HG03469 (cell line): ENCODE data around the gene ZYG11A.

Experiments used
- ATAC-seq: cut with Tn5 transposase; IDR thresholded peaks from one replicate; pipeline ENCODE4 v1.9.1; 2021; ENCODE audit warnings: mild to moderate bottlenecking, moderate library complexity, moderate number of reproducible peaks; ENCODE audit not compliant: unreplicated experiment

Gene ZYG11A

DNA sequence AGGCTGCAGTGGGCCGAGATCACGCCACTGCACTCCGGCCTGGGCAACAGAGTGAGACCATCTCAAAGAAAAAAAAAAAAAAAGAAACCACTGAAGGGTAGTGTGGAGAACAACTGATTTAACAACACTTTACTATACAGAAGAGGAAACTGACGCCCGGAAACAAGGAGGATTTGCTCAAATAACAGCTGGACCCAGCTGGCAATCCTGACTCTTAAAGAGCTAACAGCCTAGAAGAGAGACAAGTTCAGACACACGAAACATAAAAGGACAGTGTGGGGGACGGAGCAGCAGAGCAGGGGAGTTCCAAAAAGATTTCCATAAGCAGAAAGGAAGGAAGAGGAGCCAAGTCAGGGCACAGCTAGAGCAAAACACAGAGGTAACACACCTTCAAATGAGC lies 74.6 kb downstream of the ZYG11A start:
- no peak for ATAC-seq

DNA sequence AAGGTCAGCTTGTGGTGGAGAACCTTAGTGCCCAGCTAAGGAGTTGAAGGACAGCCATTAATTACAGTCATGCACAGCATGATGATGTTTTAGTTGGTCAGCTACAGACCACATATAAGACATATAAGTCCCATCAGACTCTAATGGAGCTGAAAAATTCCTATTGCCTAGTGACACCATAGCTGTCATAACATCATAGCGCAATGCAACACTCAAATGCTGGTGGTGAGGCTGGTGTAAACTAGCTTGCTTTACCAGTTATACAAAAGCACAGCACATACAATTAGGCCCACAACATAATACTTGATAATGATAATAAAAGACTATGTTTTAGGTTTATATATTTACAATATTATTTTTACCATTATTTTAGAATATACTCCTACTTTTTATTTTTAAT lies 75.0 kb downstream of the ZYG11A start:
- no peak for ATAC-seq

DNA sequence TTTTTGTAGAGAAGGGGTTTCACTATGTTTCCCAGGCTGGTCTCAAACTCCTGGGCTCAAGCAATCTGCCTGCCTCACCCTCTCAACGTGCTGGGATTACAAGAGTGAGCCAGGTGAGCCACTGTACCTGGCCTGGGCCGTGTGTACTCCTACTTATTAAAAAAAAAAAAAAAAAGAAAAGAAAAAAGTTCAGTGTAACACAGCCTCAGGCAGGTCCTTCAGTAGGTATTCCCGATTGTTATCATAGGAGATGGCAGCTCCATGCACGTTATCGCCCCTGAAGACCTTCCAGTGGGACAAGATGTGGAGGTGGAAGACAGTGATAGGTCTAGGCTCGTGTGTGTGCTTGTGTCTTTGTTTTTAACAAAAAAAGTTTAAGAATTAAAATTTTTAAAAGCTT lies 75.6 kb downstream of the ZYG11A start:
- no peak for ATAC-seq

DNA sequence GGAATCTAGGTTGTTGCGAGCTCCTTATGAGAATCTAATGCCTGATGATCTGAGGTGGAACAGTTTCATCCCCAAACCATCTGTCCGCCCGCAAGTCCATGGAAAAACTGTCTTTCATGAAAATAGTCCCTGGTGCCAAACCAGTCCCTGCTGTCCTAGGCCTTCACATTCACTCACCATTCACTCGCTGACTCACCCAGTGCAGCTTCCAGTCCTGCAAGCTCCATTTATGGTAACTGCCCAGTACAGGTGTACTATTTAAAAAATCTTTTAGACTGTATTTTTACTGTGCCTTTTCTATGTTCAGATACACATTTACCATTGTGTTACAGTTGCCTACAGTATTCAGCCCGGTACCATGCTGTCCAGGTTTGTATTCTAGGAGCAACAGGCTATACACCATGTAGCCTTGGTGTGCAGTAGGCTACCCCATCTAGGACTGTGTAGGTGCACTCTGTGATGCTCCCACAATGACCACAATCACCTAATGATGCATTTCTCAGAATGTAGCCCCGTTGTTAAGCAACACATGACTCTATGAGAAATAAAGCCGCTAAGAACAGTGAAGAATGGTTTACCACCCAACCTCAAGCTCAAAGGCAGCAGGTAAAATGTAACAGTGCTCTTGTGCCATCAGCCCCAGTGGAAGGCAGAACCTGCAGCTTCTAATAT lies 76.6 kb downstream of the ZYG11A start:
- ATAC-seq, result no peak

DNA sequence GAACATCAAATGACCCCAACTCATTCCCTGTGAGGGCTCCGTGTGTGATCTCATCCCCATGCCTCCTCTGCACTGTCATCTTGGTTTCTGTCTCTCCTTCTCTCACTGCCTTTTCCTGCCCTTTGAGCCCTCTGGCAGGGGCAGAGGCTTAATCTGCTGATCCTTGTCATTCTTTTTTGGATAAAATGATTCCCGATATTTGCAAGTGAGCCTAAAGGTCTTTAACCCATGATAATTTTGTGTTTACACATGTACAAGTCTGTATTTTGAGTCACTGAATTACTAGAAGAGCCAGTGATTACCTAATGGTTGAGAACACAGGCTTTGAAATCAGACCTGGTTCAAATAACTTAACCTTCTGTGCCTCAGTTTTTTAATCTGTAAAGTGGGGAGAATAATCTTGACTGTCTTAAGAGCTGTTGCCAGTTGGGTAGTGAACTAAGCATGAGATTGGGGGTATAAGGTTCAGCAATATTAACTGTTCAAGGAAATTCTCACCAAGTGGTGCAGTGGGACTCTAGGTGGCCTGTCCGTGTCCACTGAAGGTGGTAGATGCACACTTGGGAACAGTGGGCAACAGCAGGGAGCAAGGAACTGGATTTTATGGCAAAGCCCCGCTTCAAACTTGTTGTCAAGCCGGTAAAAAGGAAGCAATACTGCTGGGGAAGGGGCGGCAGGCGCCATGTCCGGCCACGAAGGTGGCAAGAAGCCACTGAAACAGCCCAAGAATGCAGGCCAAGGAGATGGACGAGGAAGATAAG lies 77.3 kb downstream of the ZYG11A start:
- ATAC-seq, result no peak

DNA sequence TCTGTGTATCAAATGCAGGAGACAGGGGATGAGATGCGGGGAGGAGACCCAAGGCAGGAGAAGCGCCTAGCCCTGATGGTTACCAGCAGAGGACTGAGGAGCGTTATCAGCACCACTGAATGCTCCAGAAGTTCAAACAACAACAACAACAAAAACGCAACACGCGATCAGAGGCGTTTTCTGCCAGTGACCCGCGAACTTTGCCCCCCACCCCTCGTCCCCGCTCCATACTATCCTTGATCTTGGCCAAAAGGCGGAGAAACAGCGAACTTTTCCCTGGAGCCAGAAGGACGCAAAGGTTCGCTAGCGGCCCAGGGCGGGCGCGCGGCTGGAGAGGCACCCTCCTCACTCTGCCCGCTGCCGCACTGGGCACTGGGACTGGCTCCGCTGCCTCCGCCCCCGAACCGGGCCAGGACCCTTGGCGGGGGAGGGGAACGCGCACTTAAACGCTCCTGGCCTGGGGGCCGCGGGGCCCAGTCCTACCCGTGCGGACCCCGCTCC lies 78.3 kb downstream of the ZYG11A start:
- ATAC-seq, result no peak

DNA sequence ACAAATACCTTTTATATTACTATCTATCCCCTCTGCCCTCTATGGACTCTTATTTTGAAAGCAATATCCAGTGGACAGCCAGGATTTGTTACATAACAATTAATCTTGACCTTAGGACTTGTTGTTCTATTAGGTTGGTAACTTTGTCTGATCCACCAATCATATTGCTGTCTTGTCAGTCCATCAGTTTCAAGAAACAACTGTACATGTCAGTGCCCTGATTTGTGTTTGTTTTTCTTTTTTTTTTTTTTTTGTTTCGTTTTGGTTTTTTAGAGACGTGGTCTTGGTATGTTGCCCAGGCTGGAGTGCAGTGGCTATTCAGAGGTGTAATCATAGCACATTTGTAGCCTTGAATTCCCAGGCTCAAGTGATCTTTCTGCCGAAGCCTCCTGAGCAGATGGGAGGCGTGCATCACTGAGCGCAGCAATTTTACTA lies 83.0 kb downstream of the ZYG11A start:
- ATAC-seq, result no peak

DNA sequence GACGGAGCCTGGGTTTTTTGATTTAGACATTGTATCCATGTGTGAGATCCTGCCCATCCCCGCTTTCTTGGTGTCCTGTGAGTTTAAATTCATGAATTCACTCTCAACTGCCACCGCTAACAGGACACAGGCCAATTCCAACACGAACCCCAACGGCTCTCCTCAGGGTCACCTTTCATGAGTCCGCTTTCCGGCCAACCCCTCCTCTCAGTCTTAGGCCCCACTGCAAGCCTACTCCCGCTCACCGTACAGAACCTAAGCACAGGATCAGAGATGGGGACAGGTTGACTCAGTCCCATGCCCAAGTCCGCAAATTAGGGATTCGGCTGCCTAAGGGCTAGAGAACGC lies 84.3 kb downstream of the ZYG11A start:
- ATAC-seq, result no peak

DNA sequence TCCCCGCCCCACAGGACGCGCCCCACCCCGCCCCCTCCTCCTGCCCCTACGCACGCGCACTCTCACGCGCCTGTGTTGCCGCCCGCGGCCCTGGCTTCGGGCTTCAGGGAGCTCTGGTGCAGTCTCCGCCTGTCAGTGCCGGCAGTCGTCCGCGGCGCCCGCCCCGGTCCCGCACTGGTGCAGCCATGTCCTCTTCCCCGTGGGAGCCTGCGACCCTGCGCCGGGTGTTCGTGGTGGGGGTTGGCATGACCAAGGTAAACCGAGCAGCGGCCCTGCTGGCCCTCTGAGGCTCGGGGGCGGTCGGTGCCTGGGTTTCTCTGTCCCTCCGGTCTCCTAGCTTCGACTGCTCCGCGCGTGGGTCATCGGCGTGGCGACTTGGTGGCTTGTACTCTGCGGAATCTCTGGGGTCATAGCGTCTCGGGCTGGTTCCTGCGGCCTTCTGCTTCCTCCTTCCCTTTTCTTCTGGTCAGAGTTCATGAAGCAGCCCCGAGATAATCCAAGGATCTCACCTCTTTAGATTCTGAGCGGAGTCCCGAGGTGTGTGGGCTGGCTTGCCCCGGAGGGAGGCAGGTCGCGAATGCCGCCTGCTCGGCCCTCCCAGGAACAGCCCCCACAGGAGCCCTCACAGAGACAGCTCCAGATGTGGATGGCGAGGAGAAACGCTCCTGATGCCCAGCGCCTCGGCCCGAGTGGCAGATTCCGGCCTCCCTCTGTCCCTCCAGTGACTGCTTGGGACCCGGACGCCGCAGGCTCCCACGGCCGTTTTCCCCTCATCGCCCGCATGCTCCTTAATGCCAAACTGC lies 84.9 kb downstream of the ZYG11A start, which contains the start of gene SCP2:
TSS of gene SCP2 (plus strand) at position 65 of the 803 bp plus-strand sequence. CDS start at position 186, 121 bp downstream.
- no peak for ATAC-seq

DNA sequence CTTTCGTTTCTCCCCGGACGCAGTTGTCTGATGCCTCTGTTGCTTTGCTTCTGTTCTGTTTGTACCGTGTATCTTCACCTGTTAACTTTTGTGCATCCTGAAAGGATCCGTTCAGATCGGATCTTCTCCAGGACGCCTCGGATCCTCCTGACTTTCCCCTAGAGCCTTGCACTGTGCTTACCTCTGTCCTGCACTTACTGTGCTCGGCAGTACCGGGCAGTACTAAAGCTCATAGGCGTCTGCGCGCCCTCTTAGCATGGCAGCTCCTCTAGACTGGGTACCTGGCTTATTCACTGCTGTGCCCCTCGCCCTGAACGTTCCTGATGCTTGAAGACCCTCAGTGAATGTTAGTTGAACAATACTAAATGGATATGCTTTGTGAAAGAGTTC lies 85.5 kb downstream of the ZYG11A start:
- ATAC-seq, result no peak

DNA sequence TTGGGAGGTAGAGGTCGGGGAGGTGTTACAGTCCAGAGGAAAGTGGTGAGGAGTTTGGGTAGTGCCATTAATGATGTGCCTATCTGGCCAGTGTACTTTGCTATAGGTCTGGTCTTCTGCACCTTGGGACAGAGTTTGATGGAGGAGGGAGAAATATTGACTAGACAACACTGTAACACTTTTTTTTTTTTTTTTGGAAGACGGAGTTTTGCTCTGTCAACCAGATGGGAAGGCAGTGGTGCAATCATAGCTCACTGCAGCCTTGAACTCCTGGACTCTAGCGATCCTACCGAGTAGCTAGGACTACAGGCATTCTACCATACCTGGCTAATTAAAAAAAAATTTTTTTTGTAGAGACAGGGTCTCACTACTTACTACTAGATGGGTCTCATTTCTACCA lies 86.5 kb downstream of the ZYG11A start:
- ATAC-seq, result no peak

DNA sequence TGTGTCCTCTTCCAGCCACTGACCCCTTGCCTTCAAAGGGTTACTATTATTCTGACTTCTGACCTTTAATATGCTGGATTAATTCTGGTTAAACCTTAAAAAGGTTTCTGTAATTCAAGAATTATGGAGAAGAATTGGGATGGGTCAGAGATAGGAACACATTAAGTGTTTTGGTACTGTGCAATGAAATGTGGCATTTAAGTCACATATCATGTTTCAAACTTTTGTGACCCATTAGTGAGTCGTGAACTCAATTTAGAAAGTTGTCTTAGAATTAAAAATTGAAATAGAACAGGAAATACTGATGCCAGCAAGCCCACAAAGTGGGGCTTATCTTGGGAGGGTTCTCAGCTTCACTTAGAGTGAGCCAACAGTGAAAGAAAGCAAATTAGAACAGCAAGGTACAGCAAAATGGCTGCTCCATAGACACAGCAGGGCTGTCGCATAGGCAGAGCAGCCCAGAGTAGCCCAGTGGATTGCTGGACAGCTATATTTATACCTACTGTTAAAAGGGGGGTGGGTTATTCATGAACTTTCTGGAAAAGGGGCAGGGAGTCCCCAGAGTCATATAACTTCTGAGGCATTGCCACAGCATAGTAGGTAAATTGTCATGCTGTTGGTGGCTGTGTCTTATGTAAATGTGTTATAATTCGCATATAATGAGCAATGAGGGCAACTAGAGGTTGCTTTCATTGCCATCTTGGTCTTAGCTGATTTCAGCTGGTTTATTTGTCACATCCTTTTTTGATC lies 95.0 kb downstream of the ZYG11A start:
- no peak for ATAC-seq

DNA sequence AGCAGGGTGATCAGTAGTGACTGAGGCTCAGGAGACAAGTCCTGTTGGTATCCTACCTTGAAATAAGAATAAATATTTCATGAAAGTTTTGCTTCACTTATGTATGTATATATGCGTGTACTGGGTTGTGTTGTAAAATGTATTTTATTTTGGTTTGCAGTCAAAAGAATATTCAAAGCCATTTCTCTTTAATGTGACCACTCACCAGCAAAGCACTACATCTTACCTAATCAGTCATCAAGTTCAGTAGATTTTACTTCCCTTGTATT lies 95.6 kb downstream of the ZYG11A start:
- ATAC-seq, result no peak

DNA sequence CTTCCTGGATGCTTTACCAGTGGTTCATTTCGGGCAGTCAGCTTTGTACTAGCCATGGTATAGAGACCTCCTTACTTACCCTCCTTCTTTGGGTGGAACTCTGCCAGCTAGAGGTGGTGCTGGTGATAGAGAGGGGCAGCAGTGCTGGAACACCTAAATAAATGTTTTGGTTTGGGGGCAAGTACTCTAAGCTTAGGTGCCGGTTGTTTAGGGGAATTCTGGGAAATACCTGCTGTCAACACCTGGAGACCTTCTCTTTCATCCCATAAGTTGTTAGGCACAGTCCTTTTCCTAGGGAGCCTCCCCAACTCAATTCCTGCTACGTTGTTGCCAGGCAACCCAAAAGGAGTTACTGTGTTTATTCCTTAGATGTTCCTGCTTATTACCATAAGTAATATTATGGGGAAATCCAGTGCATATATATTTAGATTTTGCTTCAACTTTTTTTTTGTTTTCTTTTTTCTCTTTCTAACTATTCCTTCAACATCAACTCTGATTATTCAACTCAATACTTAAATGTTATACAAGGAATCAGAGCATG lies 101.4 kb downstream of the ZYG11A start:
- no peak for ATAC-seq

DNA sequence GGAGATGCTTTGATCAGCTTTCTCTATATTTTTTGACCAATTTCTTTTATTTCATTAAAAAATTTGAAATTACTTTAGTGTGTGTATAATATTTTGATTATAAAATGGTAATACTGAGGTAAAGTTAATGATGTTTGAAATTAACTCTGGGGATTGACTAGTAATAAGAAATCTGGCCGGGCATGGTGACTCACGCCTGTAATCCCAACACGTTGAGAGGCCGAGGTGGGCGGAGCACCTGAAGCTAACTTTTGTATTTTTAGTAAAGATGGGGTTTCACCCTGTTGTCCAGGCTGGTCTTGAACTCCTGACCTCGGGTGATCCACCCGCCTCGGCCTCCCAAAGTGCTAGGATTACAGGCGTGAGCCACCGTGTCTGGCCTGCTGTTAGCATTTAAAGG lies 102.0 kb downstream of the ZYG11A start:
- no peak for ATAC-seq
